GM19438 (cell line): ENCODE data around the gene SERPINB13.
A peak's percentile ranks its signal among the peaks of the same experiment; 100 is the strongest.
"Not testable (repeated sequence)": the region's sequence is repeated elsewhere in the genome, so short reads cannot be mapped to it uniquely, and the experiment has no call there.

Experiments
- ATAC-seq: cut with Tn5 transposase; IDR thresholded peaks from one replicate; pipeline ENCODE4 v1.9.1; 2021; ENCODE audit warnings: low read depth; ENCODE audit not compliant: unreplicated experiment

The SERPINB13 gene

GRCh38 chr18:63588909-63589308, 1.8 kb downstream of the SERPINB13 start:
- ATAC-seq, result no peak

- ATAC-seq, result no peak
Measured at GRCh38 chr18:63590373-63590772, 3.2 kb downstream of the SERPINB13 start.

- no peak for ATAC-seq
Measured at GRCh38 chr18:63590966-63591695, 4.0 kb downstream of the SERPINB13 start.

- no peak for ATAC-seq
Measured at GRCh38 chr18:63591725-63592124, 4.6 kb downstream of the SERPINB13 start.

GRCh38 chr18:63592471-63592870, 5.3 kb downstream of the SERPINB13 start:
- ATAC-seq, result no peak

GRCh38 chr18:63596964-63597363, 9.8 kb downstream of the SERPINB13 start:
- no peak for ATAC-seq

- ATAC-seq, result no peak
Measured at GRCh38 chr18:63603355-63603754, 16.2 kb downstream of the SERPINB13 start.

- peak; percentile 94 for ATAC-seq
Measured at GRCh38 chr18:63603772-63604171, 16.6 kb downstream of the SERPINB13 start.

GRCh38 chr18:63604791-63605567, 17.8 kb downstream of the SERPINB13 start:
- no peak for ATAC-seq

GRCh38 chr18:63606526-63606925, 19.4 kb downstream of the SERPINB13 start:
- no peak for ATAC-seq

- no peak for ATAC-seq
Measured at GRCh38 chr18:63613420-63613819, 26.3 kb downstream of the SERPINB13 start.

GRCh38 chr18:63617049-63617914, 30.1 kb downstream of the SERPINB13 start:
- ATAC-seq, result no peak

GRCh38 chr18:63617915-63618234, 30.7 kb downstream of the SERPINB13 start:
- no peak for ATAC-seq

GRCh38 chr18:63619661-63620060, 32.5 kb downstream of the SERPINB13 start:
- no peak for ATAC-seq

GRCh38 chr18:63624863-63625262, 37.7 kb downstream of the SERPINB13 start:
- no peak for ATAC-seq

GRCh38 chr18:63626431-63626830, 39.3 kb downstream of the SERPINB13 start:
- ATAC-seq, result no peak

- ATAC-seq, result no peak
Measured at GRCh38 chr18:63627819-63628218, 40.7 kb downstream of the SERPINB13 start.

GRCh38 chr18:63637703-63638102, 50.6 kb downstream of the SERPINB13 start:
- no peak for ATAC-seq

- not testable (repeated sequence) for ATAC-seq
Measured at GRCh38 chr18:63641157-63641680, 54.1 kb downstream of the SERPINB13 start.

- ATAC-seq, result not testable (repeated sequence)
Measured at GRCh38 chr18:63642668-63643356, 55.7 kb downstream of the SERPINB13 start.
